Glomerular visceral epithelial cell (primary cell): ENCODE data around the gene VTI1B.
"Not testable (repeated sequence)": the region's sequence is repeated elsewhere in the genome, so short reads cannot be mapped to it uniquely, and the experiment has no call there.

Source experiments
- DNase-seq: peaks from one replicate; pipeline ENCODE4 v3.0.0-alpha.2; 2016; ENCODE audit errors: extremely low spot score

The VTI1B gene

DNA sequence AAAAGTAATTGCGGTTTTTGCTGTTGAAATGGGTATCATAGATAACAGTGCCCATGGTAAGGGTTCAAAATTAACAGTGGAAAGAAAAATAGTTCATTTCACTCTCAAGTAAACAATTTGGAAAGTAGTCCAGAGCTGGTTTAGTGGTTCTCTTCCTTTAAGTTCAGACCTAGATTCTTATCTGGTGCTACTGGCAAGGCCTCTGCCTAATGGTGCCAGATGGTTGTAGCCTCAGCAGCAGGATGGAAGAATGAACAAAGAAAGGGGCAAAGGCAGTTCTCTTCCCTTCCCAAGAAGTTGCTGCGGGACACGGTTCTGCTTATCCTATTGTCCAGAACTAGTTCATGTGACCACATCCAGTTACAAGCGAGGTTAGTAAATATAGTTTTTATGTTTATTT lies 44.2 kb downstream of the VTI1B start:
- no peak for DNase-seq

DNA sequence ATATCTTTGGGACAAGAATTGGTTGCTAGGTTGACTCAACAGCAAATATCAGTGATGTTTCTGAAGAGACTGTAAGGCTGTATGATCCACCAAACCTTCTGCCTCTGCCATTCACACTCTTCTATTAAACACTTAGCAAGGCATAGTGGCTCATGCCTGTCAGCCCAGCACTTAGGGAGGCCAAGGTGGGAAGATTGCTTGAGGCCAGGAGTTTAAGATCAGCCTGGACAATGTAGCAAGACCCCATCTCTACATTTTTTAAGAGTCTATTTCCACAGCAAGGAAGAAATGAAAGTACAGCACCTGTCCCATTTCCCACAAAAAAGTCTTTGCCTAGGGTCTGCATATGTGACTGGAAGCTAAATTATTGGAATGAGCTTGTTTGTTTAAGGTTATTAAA lies 46.9 kb downstream of the VTI1B start:
- no peak for DNase-seq

DNA sequence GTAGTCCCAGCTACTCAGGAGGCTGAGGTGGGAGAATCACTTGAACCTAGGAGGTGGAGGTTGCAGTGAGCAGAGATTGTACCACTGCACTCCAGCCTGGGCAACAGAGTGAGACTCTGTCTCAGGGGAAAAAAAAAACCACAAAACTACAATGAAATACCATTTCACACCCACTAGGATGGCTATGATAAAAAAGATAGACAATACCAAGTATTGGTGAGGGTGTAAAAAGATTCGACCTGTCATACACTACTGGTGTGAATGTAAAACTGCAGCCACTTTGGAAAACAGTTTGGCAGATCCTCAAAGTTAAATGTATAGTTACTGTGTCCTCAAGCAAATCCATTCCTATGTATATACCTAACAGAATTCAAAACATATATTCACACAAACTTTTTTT lies 48.3 kb downstream of the VTI1B start:
- not testable (repeated sequence) for DNase-seq

DNA sequence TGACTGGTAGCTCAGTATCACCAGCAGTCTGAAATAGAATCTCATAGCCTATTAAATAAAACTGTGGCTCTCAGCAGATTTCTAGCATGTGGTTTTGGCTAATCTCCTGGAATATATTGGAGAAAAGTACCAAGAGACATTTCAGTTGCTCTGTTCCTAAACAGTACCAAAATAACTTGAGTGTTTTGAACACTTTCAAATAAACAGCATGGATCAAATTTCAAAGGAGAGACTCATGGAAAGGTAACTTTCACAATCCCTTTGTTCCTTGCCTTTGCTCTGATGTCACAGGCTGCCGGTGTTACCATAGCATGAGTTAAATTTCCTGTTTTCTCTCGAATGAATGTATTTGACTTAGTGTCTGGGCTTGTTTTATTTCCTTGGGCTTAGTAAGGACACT lies 51.3 kb downstream of the VTI1B start:
- no peak for DNase-seq

DNA sequence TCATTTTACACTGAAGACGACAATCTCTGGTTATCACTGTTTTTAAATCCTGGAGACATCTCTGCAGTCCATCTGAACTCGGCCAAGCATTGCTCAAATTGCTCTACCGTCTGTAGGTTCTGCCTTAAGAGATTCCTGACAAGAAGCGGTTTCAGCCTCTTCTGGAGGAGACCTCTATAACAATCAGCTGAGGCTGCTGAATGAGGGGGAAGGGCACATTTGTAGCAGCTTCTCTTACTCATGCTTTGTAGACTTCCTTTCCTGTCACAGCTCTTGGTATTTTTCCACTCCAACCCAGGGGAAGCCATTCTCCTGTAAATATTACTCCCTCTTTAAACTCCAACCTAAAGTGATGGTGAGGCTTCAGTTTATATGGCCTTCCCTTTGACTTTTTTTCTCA lies 51.8 kb downstream of the VTI1B start:
- peak; percentile 66 for DNase-seq

DNA sequence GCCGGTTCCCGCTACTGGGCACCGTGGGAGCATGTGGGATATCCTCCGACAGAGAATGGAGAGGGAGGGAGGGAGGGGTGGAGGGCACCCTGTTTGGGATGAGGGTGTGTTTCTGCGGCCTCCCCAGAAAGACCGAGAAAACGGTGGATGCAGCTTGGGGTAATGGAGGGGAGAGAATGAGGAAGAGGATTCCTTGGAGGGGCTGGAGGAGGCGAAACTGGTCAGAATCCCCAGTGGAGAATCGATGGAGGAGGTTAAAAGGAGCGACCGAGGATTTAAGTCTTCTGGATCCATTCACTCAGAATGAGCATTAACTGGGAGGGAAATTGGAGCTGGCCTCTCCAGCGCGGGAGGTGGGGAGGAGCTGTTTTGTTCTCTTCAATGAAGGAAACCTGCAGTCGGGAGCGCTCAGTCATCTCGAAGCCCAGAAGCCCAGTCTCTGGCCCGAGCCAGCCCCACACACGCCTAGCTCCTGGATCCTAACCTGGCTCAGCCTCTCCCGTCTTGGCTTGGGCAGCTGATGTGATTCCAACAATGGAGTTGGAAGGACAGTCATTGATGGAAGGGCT lies 54.1 kb downstream of the VTI1B start:
- peak; percentile 18 for DNase-seq

DNA sequence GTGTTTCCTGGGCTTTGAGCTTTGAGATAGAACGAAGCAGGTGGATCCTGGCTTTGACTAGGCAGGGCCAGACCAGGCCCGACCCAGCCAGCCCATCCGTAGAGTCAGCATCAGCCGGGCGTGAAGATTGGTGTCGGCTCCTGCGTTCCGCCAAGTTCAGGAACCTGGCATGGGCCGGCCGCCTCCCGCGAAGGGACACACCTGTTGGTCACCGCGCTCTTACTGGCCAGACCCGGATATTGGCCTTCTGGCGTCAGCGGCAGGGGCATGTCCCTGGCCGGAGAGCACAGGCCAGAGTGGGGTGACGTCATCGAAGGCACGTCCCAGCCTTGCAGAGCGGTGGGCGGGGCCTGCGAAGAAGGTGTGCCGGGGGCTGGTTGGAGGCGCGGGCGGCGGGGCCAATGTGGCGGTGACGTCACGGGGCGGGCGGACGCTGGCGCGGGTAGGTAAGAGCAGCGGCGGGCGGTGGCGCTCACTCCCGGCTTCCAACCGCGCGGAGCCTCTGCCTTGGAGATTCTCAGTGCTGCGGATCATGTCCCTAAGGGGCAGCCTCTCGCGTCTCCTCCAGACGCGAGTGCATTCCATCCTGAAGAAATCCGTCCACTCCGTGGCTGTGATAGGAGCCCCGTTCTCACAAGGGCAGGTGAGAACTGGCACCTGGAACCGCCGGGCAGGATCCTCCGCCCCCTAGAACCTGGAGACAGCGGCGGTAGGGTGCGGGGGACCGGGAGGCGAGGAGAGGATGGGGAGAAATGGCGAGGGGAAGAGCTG lies 54.8 kb downstream of the VTI1B start, which contains the start of gene ARG2:
ARG2 (plus strand) TSS at position 475 of the 771 bp plus-strand sequence; CDS start at position 533, 58 bp downstream.
- peak; percentile 98 for DNase-seq

DNA sequence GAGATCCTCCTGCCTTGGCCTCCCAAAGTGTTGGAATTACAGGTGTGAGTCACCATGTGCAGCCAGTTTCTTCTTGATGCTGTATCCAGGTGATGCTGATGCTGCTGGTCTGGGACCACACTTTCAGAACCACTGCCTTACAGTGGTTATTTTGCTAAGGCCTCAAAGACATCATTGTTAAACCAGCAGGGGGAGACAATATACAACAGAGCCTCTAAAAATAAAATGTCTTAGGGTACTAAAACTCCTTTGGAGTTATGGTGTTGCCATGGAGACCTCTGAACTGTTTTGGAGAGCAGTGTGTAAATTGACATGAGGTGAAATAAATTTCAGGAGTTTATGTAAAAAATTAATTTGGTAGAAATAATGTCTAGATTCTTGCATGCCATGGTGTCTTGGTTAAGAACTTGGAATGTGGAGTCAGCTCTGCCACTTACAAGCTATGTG lies 55.8 kb downstream of the VTI1B start:
- DNase-seq: peak; percentile 78

DNA sequence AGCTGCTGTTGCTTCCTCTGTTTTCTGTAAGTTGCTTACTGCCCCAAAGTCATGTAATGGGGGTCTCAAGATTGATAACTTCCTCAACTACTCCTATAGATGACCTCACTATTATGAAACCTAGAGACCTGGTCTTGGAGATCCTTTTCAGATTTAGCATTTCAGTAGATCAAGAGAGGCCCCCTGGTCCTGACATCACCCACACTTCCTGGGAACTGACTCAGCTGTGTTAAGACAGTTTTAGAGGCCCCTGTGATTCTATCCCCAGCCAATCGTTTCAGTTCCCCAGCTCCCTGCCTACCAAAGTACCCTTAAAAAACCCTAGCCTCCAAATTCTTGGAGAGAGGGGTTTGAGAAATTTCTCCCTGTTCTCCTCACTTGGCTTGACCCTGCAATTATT lies 63.9 kb downstream of the VTI1B start:
- DNase-seq: no peak

DNA sequence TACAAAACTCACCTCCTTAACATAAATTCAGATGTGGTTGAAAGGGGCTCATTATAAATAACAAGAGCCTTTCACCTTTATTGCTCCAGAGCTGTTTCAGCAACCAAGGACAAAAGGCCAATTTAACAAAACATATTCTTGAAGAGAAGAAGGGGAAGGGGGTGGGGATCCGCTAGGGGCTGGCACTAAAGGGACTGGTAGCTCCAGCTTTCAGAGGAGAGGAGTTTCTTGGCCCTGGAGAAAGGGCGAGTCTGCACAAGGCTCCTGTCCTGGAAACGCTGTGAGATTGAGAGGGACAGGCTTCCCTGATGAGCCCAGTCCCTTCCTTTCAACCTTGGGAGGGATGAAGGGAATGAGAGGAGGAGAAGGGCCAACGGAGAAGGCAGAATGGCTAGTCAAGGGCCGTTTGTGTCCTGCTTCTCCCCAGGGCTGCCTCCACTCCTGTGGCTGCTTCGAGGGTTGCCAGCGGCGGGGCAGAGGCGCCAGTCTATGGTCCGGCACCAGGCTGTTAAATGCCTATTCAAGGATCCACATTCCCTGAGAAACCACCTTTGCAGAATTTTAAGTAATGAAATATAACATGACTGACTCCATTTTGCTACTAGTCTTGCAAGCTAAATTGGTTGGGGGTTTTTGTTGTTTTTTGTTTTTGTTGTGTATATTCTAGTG lies 64.7 kb downstream of the VTI1B start:
- no peak for DNase-seq

DNA sequence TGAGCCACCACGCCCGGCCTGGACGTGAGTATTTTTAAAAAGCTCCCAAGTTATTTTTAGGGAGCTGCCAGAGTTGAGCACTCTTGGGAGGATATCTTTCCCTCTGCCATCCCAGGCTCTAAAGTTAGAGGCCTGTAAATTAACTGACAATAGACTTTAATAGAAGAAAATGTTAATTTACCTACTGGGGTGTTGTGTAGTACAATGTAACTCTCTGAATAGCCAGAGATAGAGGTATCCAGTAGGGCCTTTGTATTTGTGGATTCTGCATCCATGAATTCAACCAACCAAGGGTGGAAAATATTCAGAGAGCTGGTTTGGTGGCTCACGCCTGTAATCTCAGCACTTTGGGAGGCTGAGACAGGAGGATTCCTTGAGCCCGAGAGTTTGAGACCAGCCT lies 66.8 kb downstream of the VTI1B start:
- no peak for DNase-seq

DNA sequence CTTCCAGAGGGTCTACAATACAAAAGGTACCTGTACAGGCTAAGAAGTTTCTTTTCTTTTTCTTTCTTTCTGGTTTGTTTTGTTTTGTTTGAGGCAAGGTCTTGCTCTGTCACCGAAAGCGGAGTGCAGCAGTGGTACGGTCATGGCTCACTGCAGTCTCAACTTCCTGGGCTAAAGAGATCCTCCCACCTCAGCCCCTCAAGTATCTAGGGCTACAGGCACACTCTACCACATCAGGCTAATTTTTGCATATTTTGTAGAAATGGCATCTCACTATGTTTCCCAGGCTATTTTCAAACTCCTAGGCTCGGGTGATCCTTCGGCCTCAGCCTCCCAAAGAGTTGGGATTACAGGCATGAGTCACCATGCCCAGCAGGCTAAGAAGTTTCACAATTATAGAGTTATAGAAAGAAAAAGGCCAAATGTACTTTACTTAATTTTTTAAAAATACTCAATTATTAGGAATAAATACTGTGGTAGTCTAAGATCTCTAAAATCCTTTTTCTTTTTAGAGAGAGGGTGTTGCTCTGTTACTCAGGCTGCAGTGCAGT lies 71.4 kb downstream of the VTI1B start:
- no peak for DNase-seq

DNA sequence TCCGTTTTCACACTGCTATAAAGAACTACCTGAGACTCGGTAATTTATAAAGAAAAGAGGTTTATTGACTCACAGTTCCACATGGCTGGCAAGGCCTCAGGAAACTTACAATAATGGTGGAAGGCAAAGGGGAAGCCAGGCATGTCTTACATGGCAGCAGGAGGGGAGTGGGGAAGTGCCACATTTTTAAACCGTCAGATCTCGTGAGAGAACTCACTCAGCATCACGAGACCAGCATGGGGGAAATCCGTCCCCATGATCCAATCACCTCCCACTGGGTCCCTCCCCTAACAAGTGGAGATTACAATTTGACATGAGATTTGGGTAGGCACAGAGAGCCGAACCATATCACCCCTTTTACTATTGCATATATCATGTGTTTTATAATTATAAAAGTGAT lies 72.4 kb downstream of the VTI1B start:
- no peak for DNase-seq

DNA sequence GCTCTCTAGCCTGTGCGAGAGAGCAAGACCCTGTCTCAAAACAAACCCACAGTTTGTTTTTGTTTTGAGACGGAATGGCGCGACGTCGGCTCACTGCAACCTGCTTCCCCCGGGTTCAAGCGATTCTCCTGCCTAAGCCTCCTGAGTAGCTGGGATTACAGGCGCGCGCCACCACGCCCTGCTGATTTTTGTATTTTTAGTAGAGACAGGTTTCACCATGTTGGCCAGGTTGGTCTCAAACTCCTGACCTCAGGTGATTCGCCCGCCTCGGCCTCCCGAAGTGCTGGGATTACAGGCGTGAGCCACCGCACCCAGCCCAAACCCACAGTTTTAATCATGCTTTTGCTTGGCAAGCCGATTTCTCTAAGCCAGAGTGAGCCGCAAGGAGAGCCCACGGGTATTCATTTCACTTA lies 73.9 kb downstream of the VTI1B start:
- DNase-seq: not testable (repeated sequence)

DNA sequence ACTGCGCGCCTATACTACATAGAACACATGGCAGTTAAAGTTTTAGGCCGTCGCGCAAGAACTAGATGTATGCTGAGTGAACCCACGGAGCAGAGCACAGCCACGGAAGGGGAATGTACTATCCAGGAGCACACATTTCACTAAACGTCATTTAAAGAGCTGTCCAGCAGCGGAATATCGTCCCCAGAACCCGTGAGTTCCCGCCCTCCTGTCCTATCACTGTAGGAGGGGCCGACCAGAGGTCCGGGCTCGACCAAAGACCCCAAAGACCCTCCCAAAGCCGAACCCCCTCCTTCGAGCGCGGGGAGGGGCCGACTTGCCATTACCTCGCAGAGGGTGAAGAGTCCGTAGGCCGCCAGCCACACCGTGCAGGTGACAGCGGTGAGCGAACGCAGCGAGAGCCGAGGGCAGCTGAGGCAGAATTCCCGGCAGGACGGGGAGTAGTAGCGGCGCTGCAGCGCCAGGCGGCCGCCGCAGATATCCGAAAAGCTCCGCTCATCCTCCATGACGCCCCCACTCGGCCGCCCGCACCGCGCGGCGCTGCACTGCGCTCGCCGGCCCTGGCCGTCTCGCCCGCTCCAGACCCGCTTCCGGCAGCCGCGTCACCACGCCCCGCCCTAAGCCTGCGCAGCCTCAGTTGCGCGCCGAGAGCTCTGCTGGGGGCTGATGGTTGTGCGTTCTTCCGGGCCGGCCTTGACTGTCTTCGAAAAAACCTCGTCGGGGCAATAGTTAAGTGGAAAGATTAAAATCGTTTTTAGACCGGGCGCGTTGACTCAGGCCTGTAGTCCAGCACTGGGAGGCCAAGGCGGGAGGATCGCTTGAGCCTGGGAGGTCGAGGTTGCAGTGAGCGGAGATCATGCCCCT lies 74.5 kb downstream of the VTI1B start, which contains the start of gene PIGH:
PIGH (minus strand) TSS at position 571 of the 864 bp plus-strand sequence; CDS start at position 506, 65 bp downstream.
- peak; percentile 88 for DNase-seq
